HCT116 (cell line): ENCODE results near the gene LRRC7. TPM values are rescaled to one million over a fixed set of nuclear protein-coding genes. Genes with fewer than 3 reads are reported as not detected.

Experiments used
- ATAC-seq: fragments of 200-7000 bp; cut with Tn5 transposase; 2 replicates; pipeline ENCODE4 v1.9.1; 2020; ENCODE audit warnings: mild to moderate bottlenecking, moderate library complexity
- BruUV-seq: library from RNA; stranded (reverse); fragments of 400-500 nt; replicated peaks from 2 replicates; lab custom pipeline; 2021; lab: Mats Ljungman, UMichigan
- CTCF ChIA-PET: fragments of 300-600 bp; sonication (Branson Sonifier 250); formaldehyde crosslinking; loops from one replicate; lab custom pipeline; 2021; ENCODE audit warnings: antibody characterized with exemption; lab: Charles Lee
- POLR2A ChIA-PET: fragments of 300-600, 350-600 bp; sonication (Branson Sonifier 250); formaldehyde crosslinking; loops from one replicate; lab custom pipeline; 2021; ENCODE audit warnings: antibody characterized with exemption; lab: Charles Lee
- RAD21 ChIA-PET, 2 experiments: fragments of 300-600 bp; sonication (Branson Sonifier 250); formaldehyde crosslinking; loops; one replicate each; lab custom pipeline; 2023; ENCODE audit warnings: low total read pairs in 2 of 2; ENCODE audit not compliant: uncharacterized antibody in 2 of 2, unreplicated experiment in 2 of 2, low non-redundant PET in 1 of 2; lab: Charles Lee
- DNase-seq: peaks from one replicate; pipeline ENCODE4 v3.0.0-alpha.2; 2010; ENCODE audit warnings: low read depth, low spot score
- H2AFZ ChIP-seq: fragments of 200-600 bp; shearing (Covaris generic), sonication (generic); 2 replicates; pipeline ENCODE4 v1.6.1; 2017; ENCODE audit warnings: low read depth, mixed run types, mixed read lengths, antibody characterized with exemption, low read length; ENCODE audit not compliant: poor library complexity, severe bottlenecking
- H3K27ac ChIP-seq: 2 replicates; pipeline ENCODE4 v1.5.1; 2012; ENCODE audit warnings: low read depth, low read length
- H3K27me3 ChIP-seq: fragments of 200-600 bp; sonication (generic); 2 replicates; pipeline ENCODE4 v1.6.1; 2016; ENCODE audit warnings: mixed run types, low read length, mixed read lengths; ENCODE audit not compliant: insufficient read depth
- H3K36me3 ChIP-seq, 2 experiments: fragments of 200-500 bp in 1 of 2; fragments of 200-600 bp in 1 of 2; sonication (Bioruptor generic) in 1 of 2; sonication (generic) in 1 of 2; 2 replicates each; pipeline versions ENCODE4 v1.5.1 to v1.6.1; 2014 to 2016; ENCODE audit warnings: low read length in 2 of 2, inconsistent platforms in 1 of 2, mixed read lengths in 1 of 2, mixed run types in 1 of 2; ENCODE audit not compliant: insufficient read depth in 2 of 2, control insufficient read depth in 1 of 2
- H3K4me1 ChIP-seq, 2 experiments: fragments of 200-600 bp in 1 of 2; sonication (generic) in 1 of 2; 2 replicates each; pipeline versions ENCODE4 v1.5.1 to v1.6.1; 2012 to 2017; ENCODE audit warnings: low read length in 2 of 2, inconsistent platforms in 1 of 2, mild to moderate bottlenecking in 1 of 2, mixed read lengths in 1 of 2, mixed run types in 1 of 2, moderate library complexity in 1 of 2; ENCODE audit not compliant: insufficient read depth in 2 of 2, control insufficient read depth in 1 of 2
- H3K4me2 ChIP-seq: fragments of 200-600 bp; sonication (generic); 2 replicates; pipeline ENCODE4 v1.6.1; 2017; ENCODE audit warnings: mixed run types, low read length, mixed read lengths
- H3K4me3 ChIP-seq, 2 experiments: fragments of 200-600 bp in 1 of 2; sonication (generic) in 1 of 2; replicated peaks in 1 of 2; 2 replicates each; pipeline ENCODE4 v1.5.1; 2011 to 2016; ENCODE audit warnings: low read length in 2 of 2, control low read depth in 1 of 2, low read depth in 1 of 2, mild to moderate bottlenecking in 1 of 2, mixed read lengths in 1 of 2, mixed run types in 1 of 2
- H3K79me2 ChIP-seq: fragments of 200-600 bp; sonication (generic); 2 replicates; pipeline ENCODE4 v1.6.1; 2017; ENCODE audit warnings: mild to moderate bottlenecking, mixed run types, low read length, moderate library complexity, mixed read lengths; ENCODE audit not compliant: insufficient read depth
- H3K9ac ChIP-seq: fragments of 200-600 bp; sonication (generic); 2 replicates; pipeline ENCODE4 v1.6.1; 2016; ENCODE audit warnings: low read length, mixed read lengths
- H3K9me2 ChIP-seq: fragments of 200-600 bp; sonication (generic), shearing (Covaris generic); 2 replicates; pipeline ENCODE4 v1.6.1; 2017; ENCODE audit warnings: mixed run types, mild to moderate bottlenecking, moderate library complexity; ENCODE audit not compliant: insufficient read depth
- H3K9me3 ChIP-seq, 2 experiments: fragments of 200-500 bp in 1 of 2; fragments of 200-600 bp in 1 of 2; sonication (Bioruptor generic) in 1 of 2; sonication (generic) in 1 of 2; 2 replicates each; pipeline ENCODE4 v1.6.1; 2014 to 2017; ENCODE audit warnings: low read length in 2 of 2, mixed read lengths in 2 of 2, inconsistent platforms in 1 of 2, low read depth in 1 of 2, mild to moderate bottlenecking in 1 of 2, mixed run types in 1 of 2, moderate library complexity in 1 of 2; ENCODE audit not compliant: control insufficient read depth in 1 of 2, insufficient read depth in 1 of 2
- H4K20me1 ChIP-seq: fragments of 200-600 bp; sonication (generic), shearing (Covaris generic); 2 replicates; pipeline ENCODE4 v1.6.1; 2017; ENCODE audit warnings: mixed run types, mild to moderate bottlenecking, moderate library complexity; ENCODE audit not compliant: insufficient read depth
- ATF3 ChIP-seq: IDR thresholded peaks from 2 replicates; pipeline ENCODE4 v1.6.1; 2012
- CBX3 ChIP-seq: IDR thresholded peaks from 2 replicates; pipeline ENCODE4 v1.6.1; 2012; ENCODE audit warnings: low read depth
- CEBPB ChIP-seq: IDR thresholded peaks from 2 replicates; pipeline ENCODE4 v1.6.1; 2012; ENCODE audit warnings: low read depth
- CTCF ChIP-seq, 3 experiments: fragments of 200-600 bp in 1 of 3; sonication (generic) in 1 of 3; IDR thresholded peaks in 2 of 3; conservative IDR thresholded peaks in 1 of 3; 2 replicates each; pipeline ENCODE4 v1.5.1; 2012 to 2017; ENCODE audit warnings: low read depth in 2 of 3, low read length in 2 of 3, antibody characterized with exemption in 1 of 3, borderline replicate concordance in 1 of 3, control low read depth in 1 of 3, mild to moderate bottlenecking in 1 of 3, mixed read lengths in 1 of 3, mixed run types in 1 of 3, moderate library complexity in 1 of 3; ENCODE audit not compliant: insufficient read depth in 1 of 3
- EGR1 ChIP-seq: IDR thresholded peaks from 2 replicates; pipeline ENCODE4 v1.6.1; 2012; ENCODE audit warnings: low read depth
- ELF1 ChIP-seq: IDR thresholded peaks from 2 replicates; pipeline ENCODE4 v1.6.1; 2012; ENCODE audit warnings: low read depth, borderline replicate concordance
- EZH2 ChIP-seq: fragments of 200-600 bp; sonication (generic); IDR thresholded peaks from 2 replicates; pipeline ENCODE4 v1.6.1; 2017; ENCODE audit warnings: antibody characterized with exemption, mixed run types
- JUND ChIP-seq: IDR thresholded peaks from 2 replicates; pipeline ENCODE4 v1.6.1; 2012
- POLR2A ChIP-seq: IDR thresholded peaks from 2 replicates; pipeline ENCODE4 v1.7.0; 2011; ENCODE audit warnings: borderline replicate concordance; ENCODE audit not compliant: insufficient read depth, insufficient read length; ENCODE audit errors: extremely low read depth
- POLR2AphosphoS5 ChIP-seq: IDR thresholded peaks from 2 replicates; pipeline ENCODE4 v1.6.1; 2011; ENCODE audit warnings: mild to moderate bottlenecking, low read depth, low read length, moderate library complexity
- RAD21 ChIP-seq: IDR thresholded peaks from 2 replicates; pipeline ENCODE4 v1.6.1; 2012; ENCODE audit warnings: low read depth, mild to moderate bottlenecking
- REST ChIP-seq: IDR thresholded peaks from 2 replicates; pipeline ENCODE4 v1.6.1; 2012; ENCODE audit warnings: low read depth
- SP1 ChIP-seq: IDR thresholded peaks from 2 replicates; pipeline ENCODE4 v1.6.1; 2012; ENCODE audit warnings: low read depth
- TCF7L2 ChIP-seq: IDR thresholded peaks from 2 replicates; pipeline ENCODE4 v1.7.0; 2011; ENCODE audit warnings: borderline replicate concordance, inconsistent platforms; ENCODE audit not compliant: insufficient read depth, insufficient read length; ENCODE audit errors: extremely low read depth
- YY1 ChIP-seq: IDR thresholded peaks from 2 replicates; pipeline ENCODE4 v1.6.1; 2011; ENCODE audit warnings: low read length, low read depth, moderate library complexity, mild to moderate bottlenecking; ENCODE audit not compliant: insufficient replicate concordance; ENCODE audit errors: extremely low read depth
- ZFX ChIP-seq: fragments of 450-650 bp; IDR thresholded peaks from 2 replicates; pipeline ENCODE4 v1.6.1; 2017
- intact Hi-C: fragments of 100-400 bp; cut with micrococcal nuclease; formaldehyde crosslinking; loops from 2 replicates; pipeline ENCODE4 v1.10.0; 2022
- total RNA-seq: library from RNA; stranded (reverse); gene quantifications from one replicate; pipeline ENCODE4 v1.2.1, GENCODE V29; 2021; ENCODE audit not compliant: unreplicated experiment

The LRRC7 gene
- total RNA-seq, 1 experiment from 2014 or later = not detected

GRCh38 chr1:69754521-69754920 is 186.8 kb downstream of the LRRC7 start:
- ChIA-PET POLR2A (no interaction called here), CTCF (no interaction called here)
- no peak for DNase-seq
- Histone ChIP-seq H3K79me2 (no peaks in the 10 kb centered on the region), H3K27ac (no peak overlapping the region), H3K4me2 (no peak overlapping the region), H3K9me2 (no peaks in the 10 kb centered on the region), H2AFZ (no peak overlapping the region)
- intact Hi-C loops = no loop called here
- TF ChIP-seq POLR2AphosphoS5 (no peak), POLR2A (no peak), JUND (no peak), TCF7L2 (no peak), RAD21 (no peak), YY1 (no peak), SP1 (no peak), CEBPB (no peak), EGR1 (no peak), CBX3 (no peak), ZFX (no peak), ATF3 (no peak), CTCF (IDR thresholded peaks at IDR 0.05 in 2 of 3, conservative IDR thresholded peaks at IDR 0.05 in 1 of 3; ENCODE audit: borderline replicate concordance in 1 of 3, insufficient read depth in 1 of 3, low read depth in 2 of 3, low read length in 2 of 3) (no peak), ELF1 (no peak), REST (no peak), EZH2 (no peak)
- TF ChIP-seq, all 23 proteins: peak for 0
- ATAC-seq = no peak
- RAD21 ChIA-PET = no interaction called here
- no peaks in the 10 kb centered on the region for H3K9me3 ChIP-seq
- H4K20me1 ChIP-seq = no peaks in the 10 kb centered on the region
- H3K4me3 ChIP-seq = no peak overlapping the region
- no peak overlapping the region for H3K9ac ChIP-seq
- no peaks in the 10 kb centered on the region for H3K4me1 ChIP-seq
- H3K27me3 ChIP-seq = peaks cover 25% of the 10 kb centered on the region
- no peaks in the 10 kb centered on the region for H3K36me3 ChIP-seq
- no TSS peak for BruUV-seq
